Stimulated activated CD8-positive, alpha-beta memory T cell treated with anti-CD3 and anti-CD28 coated beads, Interleukin-2, amount 100 ng/mL, for 48 hours (primary cell): ENCODE data around the gene SPRR1A.
"Not testable (repeated sequence)": the region's sequence is repeated elsewhere in the genome, so short reads cannot be mapped to it uniquely, and the experiment has no call there.

ENCODE experiments used
- DNase-seq, 2 donors: peaks; one replicate each; pipeline ENCODE4 v3.0.0-alpha.2; 2020; ENCODE audit warnings: low read depth in 2 of 2

SPRR1A gene

DNA sequence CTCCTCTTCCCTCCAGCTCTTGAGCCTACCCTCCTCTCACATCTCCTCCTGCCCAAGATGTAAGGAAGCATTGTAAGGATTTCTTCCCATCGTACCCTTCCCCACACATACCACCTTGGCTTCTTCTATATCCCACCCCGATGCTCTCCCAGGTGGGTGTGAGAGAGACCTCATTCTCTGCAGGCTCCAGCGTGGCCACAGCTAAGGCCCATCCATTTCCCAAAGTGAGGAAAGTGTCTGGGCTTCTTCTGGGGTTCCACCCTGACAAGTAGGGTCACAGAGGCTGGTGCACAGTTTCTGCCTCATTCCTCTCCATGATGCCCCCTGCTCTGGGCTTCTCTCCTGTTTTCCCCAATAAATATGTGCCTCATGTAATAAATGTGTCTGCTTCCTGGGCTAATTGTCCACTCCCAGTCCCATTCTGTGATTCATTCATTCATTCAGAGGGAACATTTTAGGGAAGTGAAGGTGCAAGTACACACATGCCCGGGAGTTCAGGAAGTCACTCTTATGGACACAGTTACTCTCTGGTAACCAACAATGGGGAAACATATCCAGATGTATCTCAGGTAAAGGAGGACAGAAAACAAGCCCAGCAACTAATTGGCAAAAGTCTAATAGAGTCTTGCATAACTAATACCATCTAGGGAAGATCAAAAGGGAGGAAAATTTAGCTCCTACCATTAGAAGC, 11.5 kb upstream of the SPRR1A start:
- no peak for DNase-seq

DNA sequence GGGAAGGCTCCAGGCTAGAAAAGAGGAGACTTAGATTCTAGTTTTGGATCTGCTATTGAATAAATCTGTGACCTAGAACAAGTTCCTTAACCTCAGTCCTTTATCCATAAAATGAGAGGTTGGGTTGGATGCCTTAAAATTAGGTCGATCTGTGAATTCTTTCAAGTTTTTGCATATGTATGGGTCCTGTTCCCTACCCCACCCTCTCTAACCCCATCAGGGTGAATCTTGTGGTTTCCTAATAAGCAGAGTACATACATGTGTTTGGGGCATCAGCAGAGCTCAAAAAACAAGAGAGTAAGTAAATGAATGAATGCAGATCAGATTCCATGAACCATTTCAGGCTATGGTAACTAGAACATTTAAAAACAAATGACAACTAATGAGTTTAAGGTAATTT, 7.2 kb upstream of the SPRR1A start:
- no peak for DNase-seq

- no peak for DNase-seq
Measured at GRCh38 chr1:152977614-152978013, 6.3 kb upstream of the SPRR1A start.

DNA sequence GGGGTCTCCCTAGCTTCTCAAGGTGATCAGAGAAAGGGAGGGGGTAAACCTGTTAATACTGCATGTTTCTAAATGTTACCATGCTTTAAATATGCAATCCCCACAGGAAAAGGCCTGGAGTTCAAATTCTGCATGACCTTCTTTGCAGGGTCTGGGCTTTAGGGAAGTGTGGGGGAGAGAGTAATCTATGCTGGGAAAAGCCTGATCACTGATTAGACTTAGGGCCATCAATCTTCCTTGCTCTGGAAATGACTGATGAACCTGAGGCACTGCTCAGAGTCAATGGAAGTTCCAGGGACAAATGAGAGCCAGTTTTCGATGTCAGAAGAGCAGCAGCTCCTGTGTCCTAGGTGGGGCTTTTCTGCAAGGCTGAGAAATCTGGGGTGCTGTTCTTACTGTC, 3.2 kb upstream of the SPRR1A start:
- no peak for DNase-seq

- no peak for DNase-seq
Measured at GRCh38 chr1:152981146-152981871, 2.6 kb upstream of the SPRR1A start.

DNA sequence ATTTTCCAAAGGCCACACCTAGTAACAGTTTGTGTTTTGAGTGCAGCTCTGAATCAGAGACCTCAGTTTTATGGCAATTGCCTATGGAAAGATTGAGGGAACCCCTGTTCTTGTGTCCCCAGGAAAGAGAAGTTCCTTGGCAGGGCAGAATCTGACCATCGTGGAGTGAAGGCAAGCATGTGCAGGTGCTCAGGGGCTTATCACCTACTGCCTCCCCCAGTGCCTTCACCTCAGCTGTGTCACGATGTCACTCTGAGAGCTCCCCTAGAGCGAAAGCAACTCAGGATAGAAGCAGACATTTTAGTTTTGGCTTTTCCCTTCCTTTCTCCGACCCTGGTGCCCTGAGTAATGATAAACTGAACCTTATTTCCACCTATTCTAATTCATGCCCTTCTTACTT, 1.8 kb upstream of the SPRR1A start:
- no peak for DNase-seq

- DNase-seq, result no peak
Measured at GRCh38 chr1:152983234-152983633, 647 bp upstream of the SPRR1A start.

DNA sequence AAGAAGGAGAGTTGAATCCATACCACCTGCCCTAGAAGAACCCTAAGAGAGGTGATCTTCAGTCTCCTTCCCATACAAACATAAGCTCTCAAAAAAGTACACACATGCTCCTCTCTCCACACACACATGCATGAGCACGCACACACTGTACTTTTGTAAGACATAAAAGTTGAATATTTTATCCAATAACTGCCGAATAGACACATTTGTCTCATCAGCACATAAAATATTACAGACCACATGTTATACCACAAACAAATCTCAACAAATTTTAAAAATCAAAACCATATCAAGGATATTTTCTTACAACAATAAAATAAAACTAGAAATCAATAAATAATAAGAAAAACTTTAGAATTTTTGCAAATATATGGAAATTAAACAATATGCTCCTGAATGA, 2.7 kb downstream of the SPRR1A start:
- DNase-seq, result no peak

DNA sequence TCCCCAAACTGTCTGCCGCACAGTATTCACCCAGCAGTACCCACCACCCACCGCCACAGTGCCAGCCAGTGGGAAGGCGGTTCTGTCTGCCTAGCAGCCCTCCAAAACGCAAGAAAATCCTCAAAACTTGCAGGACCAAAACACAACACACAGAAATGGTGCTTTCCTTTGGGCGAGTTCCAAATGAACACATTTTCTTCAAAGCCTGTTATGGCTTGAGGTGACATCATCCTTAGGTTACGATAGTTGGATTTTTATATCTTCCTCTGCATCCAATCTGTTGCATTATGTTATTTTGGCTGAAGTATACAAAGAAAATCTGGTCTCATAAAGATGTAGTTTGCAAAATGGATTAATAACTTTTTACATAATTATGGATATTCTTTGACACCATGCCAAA, 9.3 kb downstream of the SPRR1A start:
- no peak for DNase-seq

DNA sequence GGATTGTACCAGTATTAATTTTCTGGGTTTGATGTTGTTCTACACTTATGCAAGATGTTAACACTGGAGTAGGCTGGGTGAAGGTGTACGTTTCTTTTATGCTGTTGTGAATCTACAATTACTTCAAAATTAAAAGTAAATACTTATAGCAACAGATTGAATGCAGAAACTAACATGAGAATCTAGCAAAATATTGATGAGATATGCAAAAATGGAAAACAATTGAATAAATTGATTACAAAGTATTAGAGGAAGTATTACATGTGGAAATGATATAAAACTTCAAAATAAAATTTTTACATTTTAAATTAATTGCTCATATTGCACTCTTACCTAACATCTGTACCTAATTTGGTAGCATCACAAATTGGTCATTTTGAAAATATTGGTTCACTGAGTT, 12.0 kb downstream of the SPRR1A start:
- DNase-seq, result no peak

GRCh38 chr1:152996633-152997400, 12.9 kb downstream of the SPRR1A start:
- DNase-seq, result no peak

GRCh38 chr1:152997901-152998300, 14.0 kb downstream of the SPRR1A start:
- DNase-seq, result no peak

GRCh38 chr1:152998476-152998875, 14.6 kb downstream of the SPRR1A start:
- no peak for DNase-seq

DNA sequence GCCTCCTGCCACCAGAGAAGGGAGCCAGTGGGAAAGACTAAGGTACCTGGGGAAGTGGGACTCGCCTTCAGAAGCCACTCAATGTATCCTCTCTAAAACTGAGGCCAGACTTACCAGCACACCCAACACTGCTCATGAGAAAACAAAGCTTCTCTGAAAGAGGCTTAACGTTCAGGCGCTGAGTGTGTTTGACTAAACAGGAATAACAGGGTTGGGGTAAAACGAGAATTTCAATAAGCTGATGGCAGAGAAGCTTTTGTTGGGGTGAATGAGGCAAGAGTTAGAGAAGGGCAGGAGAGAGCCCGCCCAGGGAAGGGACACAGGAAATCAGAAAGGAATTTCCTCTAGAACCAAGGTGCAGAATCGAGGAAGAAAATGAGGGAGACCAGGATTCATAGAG, 15.9 kb downstream of the SPRR1A start:
- no peak for DNase-seq

GRCh38 chr1:153000294-153000693, 16.4 kb downstream of the SPRR1A start:
- no peak for DNase-seq

GRCh38 chr1:153001382-153001781, 17.5 kb downstream of the SPRR1A start, which contains the start of gene SPRR3:
TSS of gene SPRR3 (plus strand) at chr1:153001749. CDS start at chr1:153003021, 1,272 bp downstream.
- no peak for DNase-seq

DNA sequence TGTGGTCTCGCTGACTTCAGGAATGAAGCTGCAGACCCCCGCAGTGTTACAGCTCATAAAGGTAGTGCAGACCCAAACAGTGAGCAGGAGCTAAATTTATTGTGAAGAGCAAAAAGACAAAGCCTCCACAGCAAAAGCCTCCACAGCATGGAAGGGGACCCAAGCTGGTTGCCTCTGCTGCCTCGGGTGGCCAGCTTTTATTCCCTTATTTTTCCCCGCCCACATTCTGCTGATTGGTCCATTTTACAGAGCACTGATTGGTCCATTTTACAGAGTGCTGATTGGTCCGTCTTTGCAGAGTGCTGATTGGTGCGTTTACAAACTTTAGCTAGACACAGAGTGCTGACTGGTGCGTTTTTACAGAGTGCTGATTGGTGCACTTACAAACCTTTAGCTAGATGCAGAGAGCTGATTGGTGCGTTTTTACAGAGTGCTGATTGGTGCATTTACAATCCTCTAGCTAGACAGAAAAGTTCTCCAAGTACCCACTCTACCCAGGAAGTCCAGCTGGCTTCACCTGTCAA, 27.4 kb downstream of the SPRR1A start:
- not testable (repeated sequence) for DNase-seq

- not testable (repeated sequence) for DNase-seq
Measured at GRCh38 chr1:153021829-153022228, 37.9 kb downstream of the SPRR1A start.

DNA sequence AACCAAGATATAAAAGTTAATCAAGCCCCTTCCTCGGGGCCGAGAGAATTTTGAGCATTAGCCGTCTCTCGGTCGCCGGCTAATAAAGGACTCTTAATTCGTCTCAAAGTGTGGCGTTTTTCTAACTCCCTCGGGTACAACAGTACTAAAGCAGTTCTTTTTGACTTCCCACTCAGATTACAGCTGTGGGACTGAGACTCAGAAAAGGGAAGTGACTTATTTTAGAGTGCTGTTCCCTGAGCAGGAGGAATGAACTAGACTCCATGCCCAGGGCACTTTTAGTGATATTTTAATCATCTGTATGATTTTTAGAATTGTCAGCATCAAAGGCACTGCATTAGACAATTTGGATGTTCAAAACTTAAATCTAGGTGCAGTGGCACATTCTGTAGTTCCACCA, 38.5 kb downstream of the SPRR1A start:
- not testable (repeated sequence) for DNase-seq

DNA sequence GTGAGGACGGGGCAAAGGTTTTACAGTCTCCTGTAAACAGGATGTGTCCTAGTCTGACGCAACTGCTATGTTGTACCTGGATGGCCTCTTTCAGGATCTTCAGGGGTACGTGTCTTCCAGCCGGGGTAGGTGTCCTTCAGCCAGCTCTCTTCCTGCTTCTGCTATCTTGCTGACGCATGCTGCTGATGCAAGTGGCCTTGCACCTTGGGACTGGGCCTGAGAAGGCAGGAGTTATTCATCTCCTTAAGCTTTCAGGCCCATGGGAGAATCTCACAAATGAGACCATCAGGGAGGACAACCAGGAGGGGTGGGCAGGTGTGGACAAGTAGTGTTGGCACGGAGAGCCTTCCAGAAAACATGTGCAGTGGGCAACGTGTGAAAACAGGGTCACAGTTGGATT, 39.2 kb downstream of the SPRR1A start:
- no peak for DNase-seq

- DNase-seq, result no peak
Measured at GRCh38 chr1:153024413-153024812, 40.5 kb downstream of the SPRR1A start.

GRCh38 chr1:153025797-153026196, 41.9 kb downstream of the SPRR1A start:
- no peak for DNase-seq
